Measurements from ENCODE around the gene CD2AP. TPM values are rescaled to one million over a fixed set of nuclear protein-coding genes. Genes with fewer than 3 reads are reported as not detected.
"Not testable (repeated sequence)": the region's sequence is repeated elsewhere in the genome, so short reads cannot be mapped to it uniquely, and the experiment has no call there.

The CD2AP gene
- total RNA-seq, 1 donor from 2014 or later = 22.9 TPM

DNA sequence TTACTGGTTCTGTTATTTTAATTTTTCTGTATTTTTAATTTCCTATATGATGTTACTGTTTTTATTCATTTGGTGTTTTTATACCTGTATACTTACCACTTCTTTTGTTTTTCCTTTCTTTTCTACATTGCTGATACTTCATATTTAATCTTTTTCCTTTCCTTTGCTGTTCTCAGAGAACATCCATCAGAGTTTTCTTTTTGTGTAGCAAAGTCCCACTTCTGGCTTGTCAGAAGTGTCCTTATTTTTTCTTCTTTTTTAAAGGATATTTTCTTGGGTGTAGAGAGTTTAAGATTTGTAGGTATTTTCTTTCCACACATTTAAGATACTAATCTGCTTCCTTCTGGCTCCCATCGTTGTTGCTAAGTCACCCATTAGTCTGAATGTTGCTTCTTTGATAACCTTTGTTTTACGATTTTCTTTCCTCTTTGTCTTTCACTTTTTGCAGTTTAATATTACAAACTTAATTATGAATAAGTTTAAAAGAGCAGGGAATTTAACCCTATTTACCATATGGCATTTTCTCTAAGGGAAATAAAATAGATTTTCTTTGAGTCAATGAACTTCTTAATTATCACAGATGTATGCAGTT lies 18.5 kb downstream of the CD2AP start:
- no peak for DNase-seq (ENCODE audit: low spot score)

DNA sequence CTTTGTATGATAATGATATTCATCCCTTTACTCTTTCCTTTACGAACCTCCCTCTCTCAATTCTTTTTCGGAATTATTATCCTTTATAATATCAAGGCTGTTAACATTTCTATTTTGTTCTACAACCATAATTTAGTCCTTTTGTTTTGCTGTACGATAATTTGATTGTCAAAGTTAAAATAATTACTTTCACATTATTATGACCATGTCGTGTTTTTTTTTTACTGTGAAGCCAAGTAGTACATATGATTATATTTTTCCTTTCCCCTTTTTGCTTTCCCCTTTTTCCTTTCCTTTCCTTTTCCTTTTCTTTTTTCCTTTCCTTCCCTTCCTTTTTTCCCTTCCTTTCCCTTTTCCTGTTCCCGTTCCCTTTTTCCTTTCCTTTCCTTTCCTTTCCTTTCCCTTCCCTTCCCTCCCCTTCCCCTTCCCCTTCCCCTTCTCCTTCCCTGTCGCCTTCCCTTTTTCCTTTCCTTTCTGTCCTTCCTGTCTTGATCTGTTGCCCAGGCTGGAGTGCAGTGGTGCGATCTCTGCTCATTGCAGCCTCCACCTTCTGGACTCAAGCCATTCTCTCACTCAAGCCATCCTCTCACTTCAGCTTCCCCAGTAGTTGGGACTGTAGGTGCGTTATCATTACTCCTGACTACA lies 19.5 kb downstream of the CD2AP start:
- no peak for DNase-seq (ENCODE audit: low spot score)

DNA sequence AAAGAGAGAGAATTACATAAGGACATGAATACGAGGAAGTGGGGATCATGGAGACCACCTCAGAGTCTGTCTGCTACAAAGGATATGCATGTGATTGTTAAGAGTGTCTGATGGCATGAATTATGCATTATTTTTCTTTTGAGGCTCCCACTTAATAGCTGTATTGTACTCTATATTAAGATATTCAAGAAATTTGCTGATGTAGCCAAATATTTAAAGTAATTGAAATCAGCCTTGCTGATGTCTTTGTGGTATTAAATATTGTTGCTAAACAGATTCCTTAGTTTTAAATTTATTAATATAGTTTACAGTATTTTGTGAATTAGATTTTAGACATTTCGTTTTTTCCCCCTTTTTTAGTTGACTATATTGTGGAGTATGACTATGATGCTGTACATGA lies 25.3 kb downstream of the CD2AP start:
- DNase-seq (ENCODE audit: low spot score) = no peak

DNA sequence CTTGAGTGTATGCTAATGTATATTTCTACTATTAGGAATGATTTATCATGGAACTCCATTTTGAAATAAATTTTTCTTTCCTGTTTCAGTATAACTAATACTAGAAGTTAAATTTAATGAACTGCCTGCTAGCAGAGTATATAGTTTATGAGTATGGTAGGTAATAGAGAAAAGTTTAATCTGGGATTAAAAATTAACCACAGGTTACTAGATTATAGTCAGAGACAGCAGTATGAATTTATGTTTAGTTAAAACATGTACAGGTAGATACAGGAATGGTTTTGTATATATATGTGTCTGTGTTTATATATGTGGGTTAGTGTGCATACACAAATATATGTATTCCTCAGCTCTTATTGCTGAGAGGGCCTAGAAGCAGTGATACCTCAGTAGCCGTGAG lies 32.3 kb downstream of the CD2AP start:
- DNase-seq (ENCODE audit: low spot score) = no peak

DNA sequence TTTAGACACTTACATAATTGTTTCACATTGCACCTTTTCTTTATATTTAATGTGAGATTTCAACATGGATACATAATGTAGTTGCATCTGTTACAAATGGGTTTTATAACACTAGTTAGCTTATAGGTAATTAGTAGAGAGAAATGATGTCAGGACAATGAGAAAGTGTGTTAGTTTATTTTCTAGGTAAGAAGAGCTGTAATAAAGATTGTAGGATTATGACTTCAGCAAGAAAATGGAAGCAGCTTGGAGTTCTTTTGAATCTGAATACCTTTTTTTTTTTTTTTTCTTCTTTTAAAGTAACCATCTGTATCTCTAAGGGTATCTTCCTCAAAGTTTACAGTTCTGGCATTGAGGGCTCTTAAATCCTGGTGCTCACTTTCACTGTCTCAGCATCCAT lies 35.3 kb downstream of the CD2AP start:
- no peak for DNase-seq (ENCODE audit: low spot score)

DNA sequence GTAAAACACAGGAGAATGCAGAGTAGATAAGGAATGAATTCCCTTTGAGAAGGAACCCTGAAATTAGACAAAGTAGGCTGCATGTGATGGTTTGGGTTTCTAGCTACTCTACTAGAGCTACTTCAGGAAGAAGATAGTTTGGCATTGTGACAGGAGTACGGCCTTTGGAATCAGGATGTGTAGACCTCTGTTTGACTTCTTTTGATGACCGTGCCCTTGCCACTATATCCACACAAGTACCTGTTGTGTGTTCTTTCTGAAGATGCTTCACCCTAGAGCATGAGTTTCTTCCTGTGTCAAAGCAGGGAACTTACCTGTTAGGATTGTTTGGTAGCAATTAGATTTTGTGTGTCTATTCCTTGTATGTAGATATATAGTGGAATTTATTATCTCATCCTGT lies 41.7 kb downstream of the CD2AP start:
- DNase-seq (ENCODE audit: low spot score) = no peak

DNA sequence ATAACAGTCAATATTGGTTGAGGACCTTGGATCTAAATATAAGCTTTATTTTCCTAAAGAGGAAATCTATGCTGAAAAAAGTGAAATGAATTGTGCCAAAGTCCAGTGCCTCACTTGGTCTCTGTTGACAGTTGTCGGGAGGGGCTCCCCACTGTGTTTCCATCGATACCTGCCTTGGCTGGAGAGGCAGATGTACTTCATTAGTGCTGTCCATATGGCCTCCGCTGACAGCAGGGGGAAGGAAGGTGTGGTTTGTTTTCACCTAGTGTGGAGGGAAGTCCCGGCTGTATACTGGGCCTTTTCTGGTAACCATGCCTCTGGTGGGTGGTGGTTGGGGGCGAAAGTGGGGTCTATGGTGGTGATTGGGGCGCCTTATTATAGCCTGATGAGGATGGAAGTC lies 42.7 kb downstream of the CD2AP start:
- no peak for DNase-seq (ENCODE audit: low spot score)

DNA sequence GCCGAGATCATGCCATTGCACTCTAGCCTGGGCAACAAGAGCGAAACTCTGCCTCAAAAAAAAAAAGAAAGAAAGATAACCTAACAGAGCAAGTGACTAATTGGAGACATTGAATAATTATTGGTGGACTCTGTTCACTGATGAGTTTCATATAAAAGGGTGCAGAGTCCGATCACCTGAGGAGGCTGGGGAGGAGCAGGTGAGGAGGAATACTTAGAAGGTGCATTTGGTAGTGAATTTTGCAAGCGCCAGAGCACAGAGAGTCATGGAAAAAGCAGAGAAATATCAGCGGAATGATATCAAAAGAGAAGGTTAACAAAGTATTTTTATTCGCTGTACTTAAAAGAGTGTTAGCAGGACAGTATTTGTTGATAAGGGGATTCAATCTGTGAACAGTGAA lies 44.4 kb downstream of the CD2AP start:
- DNase-seq (ENCODE audit: low spot score) = no peak

DNA sequence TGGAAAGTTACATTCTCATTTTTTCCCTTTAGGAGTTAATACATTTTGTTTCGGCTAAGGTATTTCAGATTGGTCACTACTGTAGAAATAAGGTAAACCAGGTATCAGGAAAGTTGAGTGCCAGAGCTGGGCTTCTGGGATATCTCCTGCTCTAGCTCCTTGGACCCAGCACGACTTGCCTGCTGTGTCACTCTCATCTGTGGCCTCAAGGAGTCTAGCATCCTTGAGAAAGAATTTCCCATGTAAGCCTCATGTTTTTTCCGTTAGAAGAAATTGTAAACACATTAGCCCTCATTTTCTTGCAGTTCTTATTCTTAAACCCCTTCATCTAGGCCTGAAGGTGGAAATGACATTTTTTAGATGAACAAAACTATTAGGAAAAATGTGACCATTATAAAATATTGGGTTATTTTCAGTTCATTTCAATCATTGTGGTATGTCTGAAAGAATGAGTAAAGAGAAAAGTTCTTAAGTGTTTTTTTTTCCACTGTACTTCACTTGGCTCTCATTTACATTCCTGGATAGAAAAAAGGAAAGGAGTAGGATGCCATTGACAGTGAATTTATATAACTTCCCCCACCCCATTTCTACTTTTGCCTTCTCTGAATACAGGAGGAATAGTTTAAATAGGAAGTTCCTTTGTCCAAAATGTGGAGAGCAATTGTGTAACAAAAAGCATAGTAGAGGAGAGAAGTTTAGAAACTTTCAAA lies 46.7 kb downstream of the CD2AP start:
- DNase-seq (ENCODE audit: low spot score) = no peak

DNA sequence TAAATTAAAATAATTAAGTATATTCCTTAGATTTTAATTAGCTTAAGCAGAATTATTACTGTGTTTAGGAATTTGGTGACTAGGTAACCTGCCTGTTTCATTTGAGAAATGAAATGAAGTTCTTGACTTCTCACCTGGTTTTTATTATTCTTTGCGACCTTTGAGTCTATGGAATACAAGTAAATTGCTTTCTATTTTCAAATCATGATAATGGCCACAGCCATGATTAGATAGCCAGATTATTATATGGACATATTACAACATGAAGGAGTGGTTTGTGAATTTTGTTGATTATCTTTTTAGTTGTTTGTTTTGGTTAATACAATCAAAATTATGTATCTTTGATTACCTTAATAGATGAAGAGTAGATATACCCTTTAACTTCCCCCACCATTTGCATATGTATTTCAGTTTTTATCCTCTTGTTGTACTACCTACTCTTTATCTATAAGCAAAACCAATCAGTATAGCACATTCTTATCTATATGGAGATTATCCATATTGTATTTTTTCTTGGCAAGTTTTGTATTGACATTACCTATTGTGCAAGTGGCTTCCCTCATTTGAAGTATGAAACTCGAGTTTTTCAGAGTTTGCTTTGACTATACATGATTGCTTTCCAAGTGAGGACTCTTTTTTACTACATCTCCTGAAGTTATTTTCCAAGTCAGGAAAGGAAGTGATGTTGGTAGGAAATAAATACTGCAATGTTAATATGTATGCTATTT lies 47.9 kb downstream of the CD2AP start:
- DNase-seq (ENCODE audit: low spot score) = no peak

DNA sequence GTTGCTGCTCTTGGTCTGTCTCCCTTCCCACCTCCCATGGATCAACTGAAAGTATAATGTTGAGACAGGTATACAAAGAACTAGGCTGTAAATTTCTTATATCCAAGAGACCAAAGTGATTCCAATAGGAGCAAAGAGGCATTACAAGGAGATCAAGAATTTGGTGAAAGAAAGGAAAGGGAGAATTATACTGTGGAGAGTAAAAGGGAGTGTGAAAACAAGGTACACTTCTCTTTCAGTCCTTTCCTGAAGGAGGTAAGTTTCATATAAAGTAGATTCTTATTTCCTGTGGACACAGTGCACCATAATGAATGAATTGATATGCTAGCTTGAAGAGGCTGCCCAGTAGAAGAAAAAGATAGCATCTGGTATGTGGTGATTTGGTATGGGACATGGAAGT lies 49.7 kb downstream of the CD2AP start:
- DNase-seq (ENCODE audit: low spot score) = no peak

DNA sequence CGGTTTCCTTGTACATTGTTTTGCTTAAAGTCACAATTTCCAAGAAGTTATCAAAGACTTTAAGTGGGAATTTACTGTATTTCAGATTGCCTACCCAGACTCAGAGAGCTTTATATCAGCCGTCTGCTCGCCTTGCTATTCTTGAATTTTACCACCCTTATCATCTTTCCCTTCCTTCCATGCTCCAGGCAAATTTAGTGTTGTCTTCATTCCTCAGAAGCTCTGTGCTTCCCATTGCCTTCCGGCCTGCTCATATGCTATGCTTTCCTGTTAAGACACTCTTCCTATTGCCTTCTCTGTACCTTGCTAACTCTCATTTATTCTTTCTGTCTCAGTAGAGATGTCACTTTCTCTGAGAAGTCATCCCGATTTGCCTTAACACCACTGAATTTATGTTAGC lies 52.1 kb downstream of the CD2AP start:
- DNase-seq (ENCODE audit: low spot score) = no peak

DNA sequence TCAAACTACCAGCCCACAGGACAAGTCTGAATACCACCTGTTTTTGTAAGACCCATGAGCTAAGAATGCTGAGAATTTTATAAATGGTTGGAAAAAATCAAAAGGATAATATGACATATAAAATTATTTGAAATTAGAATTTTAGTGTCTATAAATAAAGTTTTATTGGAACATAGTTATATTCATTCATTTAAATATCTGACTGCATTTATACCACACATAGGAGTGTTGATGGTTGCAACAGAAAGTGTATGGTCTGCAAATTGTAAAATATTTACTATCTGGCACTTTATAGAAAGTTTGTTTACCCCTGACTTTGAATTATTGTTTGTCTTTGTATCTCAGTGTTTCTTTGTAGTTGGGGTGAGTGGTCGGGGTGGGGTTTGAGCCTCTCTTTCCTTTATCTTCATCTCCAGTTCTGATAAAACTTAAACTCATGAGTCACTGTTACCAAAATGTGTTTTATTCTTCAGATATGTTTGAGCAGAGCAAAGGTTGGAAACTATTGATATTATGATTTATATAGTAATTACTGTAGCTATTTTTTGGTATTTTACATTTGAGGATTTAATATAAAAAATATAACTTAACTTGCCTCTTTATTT lies 55.5 kb downstream of the CD2AP start:
- no peak for DNase-seq (ENCODE audit: low spot score)

DNA sequence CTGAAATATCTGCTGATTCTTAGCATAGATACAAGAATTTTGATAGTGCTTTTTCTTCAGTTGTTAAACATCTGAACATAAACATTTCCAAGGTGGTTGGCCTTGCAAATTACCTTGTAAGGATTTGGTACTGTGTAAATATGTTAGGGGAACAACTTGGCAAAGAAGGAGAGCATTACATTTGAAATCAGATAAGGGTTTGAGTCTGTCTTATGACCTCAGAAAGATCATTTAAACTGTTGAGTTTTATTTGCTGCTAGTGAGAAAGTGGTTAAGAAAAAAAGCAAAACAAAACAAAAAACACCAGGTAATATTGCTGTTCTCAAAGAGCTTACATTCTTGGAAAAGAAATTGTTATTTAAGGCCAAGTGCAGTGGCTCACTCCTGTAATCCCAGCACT lies 56.5 kb downstream of the CD2AP start:
- no peak for DNase-seq (ENCODE audit: low spot score)

DNA sequence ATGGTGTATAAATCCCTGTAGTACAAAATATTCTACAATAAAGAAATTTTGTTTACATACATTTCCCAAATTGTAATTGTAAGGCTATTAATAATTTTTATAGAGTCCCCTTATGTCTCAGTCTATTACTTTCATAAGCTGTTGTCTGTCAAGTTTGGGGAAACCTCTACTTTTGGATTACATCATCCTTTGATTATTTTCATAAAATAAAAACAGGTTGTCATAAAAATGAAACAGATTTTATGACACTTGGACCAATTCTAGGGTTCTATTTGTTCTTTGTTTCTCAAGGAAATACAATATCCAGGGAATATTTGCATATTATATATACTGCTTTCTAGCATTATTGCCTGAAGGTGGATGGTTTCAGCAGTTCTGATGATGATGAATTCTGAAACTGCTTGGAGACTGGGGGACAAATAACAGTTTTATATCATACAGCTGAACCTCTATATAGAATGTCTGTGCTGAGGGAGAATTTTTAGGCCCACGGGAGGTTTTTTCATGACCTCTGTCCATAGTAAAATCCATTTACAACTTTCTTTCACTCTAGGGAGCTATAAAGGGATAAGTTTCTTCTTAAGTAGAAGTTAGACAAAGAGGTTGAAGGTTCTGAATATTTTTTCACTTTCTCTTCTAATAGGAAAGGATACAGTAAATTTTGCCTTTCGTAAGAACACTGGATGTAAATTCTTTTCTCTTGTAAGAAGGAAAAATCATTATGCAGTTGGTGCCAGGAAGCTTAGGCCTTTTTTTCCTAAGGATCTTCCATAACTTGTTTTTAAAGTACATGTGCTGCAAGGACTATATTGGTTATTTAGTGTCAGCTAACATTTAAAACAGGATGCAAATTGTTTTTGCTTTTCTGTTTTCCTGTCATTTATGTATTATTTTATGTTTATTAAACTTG lies 58.0 kb downstream of the CD2AP start:
- no peak for DNase-seq (ENCODE audit: low spot score)

DNA sequence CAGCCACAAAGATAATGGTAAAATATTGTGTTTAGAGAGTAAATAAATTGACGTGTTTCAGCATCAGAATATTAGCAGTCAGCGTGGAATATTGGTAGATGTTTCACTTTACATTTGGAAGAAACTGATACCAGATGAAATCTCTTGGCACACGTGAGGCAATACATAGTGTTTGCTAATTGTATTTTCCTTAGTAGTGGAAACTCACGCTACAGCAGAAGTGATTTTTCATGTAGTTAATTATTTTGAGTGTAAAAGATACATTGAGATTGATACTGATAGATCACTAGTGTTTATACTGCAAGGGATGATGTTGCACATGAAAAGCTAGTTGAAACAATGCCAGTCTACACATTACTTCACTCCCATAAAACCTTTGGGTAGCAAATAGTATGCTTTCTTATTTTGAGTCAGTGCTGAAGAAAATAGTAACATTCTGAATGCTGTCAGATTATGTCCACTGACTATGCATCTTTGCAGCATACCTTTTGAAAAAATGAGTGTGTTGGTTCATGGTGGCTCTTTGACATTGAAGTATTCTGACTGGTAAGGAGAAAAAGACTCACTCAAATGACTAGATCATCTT lies 59.3 kb downstream of the CD2AP start:
- DNase-seq (ENCODE audit: low spot score) = no peak

DNA sequence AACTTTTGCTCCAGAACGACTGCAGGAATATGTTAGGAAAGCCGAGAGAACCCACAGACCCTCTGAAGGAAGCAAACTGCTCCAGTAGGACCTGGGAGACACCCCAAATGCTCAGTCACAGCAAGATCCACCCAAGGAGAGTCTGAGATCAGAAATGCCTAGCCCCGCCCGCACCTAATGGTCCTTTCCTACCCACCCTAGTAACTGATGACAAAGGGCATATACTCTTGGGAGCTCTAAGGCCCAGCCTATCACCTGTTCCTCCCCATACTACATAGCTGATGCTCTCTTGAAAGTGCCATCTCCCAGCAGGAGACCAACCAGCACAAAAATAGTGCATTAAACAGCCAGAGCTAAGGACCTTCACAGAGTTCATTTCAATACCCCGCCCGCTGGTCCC lies 67.6 kb downstream of the CD2AP start:
- DNase-seq (ENCODE audit: low spot score) = no peak

DNA sequence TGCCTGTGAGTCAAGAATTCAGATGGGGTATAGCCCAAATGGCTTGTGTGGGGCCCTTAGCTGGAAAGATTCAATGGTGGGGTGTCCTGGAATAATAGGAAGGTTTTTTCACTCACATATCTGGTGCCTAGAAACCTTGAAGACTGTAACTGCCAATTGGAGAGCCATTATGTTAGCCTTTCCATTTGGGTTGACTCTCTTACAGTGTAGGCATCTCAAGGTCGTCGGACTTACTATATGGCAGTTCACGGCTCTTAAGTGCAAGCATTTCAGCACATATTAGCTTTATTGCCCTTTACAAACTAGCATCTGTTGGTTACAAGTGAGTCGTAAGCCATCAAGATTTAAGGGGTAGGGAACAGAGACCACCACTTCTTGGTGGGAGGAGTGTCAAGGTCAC lies 74.1 kb downstream of the CD2AP start:
- no peak for DNase-seq (ENCODE audit: low spot score)

DNA sequence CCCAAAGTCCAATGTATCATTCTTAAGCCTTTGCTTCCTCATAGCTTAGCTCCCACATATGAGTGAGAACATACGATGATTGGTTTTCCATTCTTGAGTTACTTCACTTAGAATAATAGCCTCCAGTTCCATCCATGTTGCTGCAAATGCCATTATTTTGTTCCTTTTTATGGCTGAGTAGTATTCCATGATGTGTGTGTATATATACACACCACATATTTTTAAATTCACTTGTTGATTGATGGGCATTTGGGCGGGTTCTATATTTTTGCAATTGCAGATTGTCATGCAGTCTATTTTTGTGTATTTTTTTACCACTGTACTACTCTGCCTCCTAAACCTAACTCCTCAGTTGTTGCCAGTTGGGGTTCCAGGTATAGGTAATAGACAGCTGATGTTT lies 74.7 kb downstream of the CD2AP start:
- no peak for DNase-seq (ENCODE audit: low spot score)

DNA sequence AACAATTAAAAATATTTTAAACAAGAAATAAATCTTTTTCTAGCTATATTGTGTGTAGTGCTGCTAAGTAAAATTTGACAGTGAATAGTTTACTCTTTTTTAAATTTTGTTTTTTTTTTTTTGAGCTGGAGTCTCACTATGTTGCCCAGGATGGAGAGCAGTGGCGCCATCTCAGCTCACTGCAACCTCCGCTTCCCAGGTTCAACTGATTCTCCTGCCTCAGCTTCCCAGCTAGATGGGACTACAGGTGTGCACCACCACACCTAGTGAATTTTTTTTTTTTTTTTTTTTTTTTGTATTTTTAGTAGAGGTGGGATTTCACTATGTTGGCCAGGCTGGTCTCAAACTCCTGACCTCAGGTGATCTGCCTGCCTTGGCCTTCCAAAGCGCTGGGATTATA lies 75.7 kb downstream of the CD2AP start:
- DNase-seq (ENCODE audit: low spot score) = not testable (repeated sequence)
